GM12878 (cell line): ENCODE measurements around the gene ZNF451. TPM values are rescaled to one million over a fixed set of nuclear protein-coding genes. Genes with fewer than 3 reads are reported as not detected.

ENCODE experiments used
- SREBF1 ChIP-seq: IDR thresholded peaks from 2 replicates; pipeline ENCODE4 v1.6.1; 2012; ENCODE audit warnings: mild to moderate bottlenecking, low read length
- ZNF24 ChIP-seq: fragments of 450-650 bp; IDR thresholded peaks from 2 replicates; pipeline ENCODE4 v1.6.1; 2017; ENCODE audit warnings: antibody characterized with exemption, mild to moderate bottlenecking
- polyA plus RNA-seq, 11 experiments: library from polyadenylated mRNA; depleted of rRNA in 4 of 11; unstranded in 6 of 11; stranded (reverse) in 5 of 11; fragments of >200 nt; fragmentation: Nextera tagmentation in 4 of 11; fragmentation: Illumina TruSeq in 1 of 11; extraction: Ambion mirVana in 4 of 11; extraction: Trizol in 1 of 11; gene quantifications; 1 replicate in 1 of 11; 2 replicates in 10 of 11; pipeline versions ENCODE4 v1.2.1 to v1.2.3, GENCODE V29; 2011 to 2016; ENCODE audit warnings: inconsistent platforms in 2 of 11, missing spikeins in 2 of 11, low read depth in 1 of 11
- total RNA-seq, 4 experiments: library from RNA; depleted of rRNA in 3 of 4; stranded (reverse); fragments of >200 nt in 3 of 4; fragmentation: Illumina TruSeq in 1 of 4; extraction: Trizol in 1 of 4; gene quantifications; 2 replicates each; pipeline versions ENCODE4 v1.2.1 to v1.2.3, GENCODE V29; 2013 to 2021
- TF ChIP-seq, protein P1 (sequence below): IDR thresholded peaks from 2 replicates; pipeline ENCODE4 v1.6.1; 2012; ENCODE audit warnings: improper control_type of control experiment, low read depth, low read length; ENCODE audit not compliant: insufficient replicate concordance
- TF ChIP-seq, protein P2 (sequence below): fragments of 450-650 bp; IDR thresholded peaks from 2 replicates; pipeline ENCODE4 v1.6.1; 2017; ENCODE audit warnings: low read depth, mild to moderate bottlenecking, moderate library complexity

Gene ZNF451
- total and polyA plus RNA-seq, 10 of the 15 experiments (the other 5 are each of a cell fraction or from before 2014, with no cell fraction given): 6.5 to 44.4 (median 23.8) TPM

DNA sequence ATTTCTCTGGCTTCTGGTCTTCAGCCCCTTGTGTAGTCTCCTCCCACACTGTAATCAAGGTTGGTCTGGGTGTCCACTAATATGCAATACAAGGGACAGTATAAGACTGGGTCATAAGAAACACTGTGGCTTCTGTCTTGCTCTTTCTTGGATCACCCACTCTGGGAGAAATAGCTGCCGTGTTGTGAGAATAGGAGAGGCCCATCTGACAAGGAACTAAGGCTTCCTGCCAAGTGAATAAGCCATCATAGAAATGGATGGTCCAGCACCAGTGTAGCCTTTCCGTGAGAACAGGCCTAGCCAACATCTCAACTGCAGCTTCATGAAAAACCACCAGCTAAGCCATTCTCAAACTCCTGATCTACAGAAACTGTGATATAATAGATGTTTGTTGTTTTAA, 105.5 kb downstream of the ZNF451 start (continued):
- TF ChIP-seq, protein P1, sequence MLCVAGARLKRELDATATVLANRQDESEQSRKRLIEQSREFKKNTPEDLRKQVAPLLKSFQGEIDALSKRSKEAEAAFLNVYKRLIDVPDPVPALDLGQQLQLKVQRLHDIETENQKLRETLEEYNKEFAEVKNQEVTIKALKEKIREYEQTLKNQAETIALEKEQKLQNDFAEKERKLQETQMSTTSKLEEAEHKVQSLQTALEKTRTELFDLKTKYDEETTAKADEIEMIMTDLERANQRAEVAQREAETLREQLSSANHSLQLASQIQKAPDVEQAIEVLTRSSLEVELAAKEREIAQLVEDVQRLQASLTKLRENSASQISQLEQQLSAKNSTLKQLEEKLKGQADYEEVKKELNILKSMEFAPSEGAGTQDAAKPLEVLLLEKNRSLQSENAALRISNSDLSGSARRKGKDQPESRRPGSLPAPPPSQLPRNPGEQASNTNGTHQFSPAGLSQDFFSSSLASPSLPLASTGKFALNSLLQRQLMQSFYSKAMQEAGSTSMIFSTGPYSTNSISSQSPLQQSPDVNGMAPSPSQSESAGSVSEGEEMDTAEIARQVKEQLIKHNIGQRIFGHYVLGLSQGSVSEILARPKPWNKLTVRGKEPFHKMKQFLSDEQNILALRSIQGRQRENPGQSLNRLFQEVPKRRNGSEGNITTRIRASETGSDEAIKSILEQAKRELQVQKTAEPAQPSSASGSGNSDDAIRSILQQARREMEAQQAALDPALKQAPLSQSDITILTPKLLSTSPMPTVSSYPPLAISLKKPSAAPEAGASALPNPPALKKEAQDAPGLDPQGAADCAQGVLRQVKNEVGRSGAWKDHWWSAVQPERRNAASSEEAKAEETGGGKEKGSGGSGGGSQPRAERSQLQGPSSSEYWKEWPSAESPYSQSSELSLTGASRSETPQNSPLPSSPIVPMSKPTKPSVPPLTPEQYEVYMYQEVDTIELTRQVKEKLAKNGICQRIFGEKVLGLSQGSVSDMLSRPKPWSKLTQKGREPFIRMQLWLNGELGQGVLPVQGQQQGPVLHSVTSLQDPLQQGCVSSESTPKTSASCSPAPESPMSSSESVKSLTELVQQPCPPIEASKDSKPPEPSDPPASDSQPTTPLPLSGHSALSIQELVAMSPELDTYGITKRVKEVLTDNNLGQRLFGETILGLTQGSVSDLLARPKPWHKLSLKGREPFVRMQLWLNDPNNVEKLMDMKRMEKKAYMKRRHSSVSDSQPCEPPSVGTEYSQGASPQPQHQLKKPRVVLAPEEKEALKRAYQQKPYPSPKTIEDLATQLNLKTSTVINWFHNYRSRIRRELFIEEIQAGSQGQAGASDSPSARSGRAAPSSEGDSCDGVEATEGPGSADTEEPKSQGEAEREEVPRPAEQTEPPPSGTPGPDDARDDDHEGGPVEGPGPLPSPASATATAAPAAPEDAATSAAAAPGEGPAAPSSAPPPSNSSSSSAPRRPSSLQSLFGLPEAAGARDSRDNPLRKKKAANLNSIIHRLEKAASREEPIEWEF: no peak
- TF ChIP-seq, protein P2, sequence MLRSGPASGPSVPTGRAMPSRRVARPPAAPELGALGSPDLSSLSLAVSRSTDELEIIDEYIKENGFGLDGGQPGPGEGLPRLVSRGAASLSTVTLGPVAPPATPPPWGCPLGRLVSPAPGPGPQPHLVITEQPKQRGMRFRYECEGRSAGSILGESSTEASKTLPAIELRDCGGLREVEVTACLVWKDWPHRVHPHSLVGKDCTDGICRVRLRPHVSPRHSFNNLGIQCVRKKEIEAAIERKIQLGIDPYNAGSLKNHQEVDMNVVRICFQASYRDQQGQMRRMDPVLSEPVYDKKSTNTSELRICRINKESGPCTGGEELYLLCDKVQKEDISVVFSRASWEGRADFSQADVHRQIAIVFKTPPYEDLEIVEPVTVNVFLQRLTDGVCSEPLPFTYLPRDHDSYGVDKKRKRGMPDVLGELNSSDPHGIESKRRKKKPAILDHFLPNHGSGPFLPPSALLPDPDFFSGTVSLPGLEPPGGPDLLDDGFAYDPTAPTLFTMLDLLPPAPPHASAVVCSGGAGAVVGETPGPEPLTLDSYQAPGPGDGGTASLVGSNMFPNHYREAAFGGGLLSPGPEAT: no peak
- TF ChIP-seq SREBF1: no peak
- TF ChIP-seq ZNF24: no peak
- TF ChIP-seq, all 136 proteins: peak for 0
